H1 (cell line): ENCODE data around the gene SMS. TPM values are rescaled to one million over a fixed set of nuclear protein-coding genes. Genes with fewer than 3 reads are reported as not detected.

Experiments
- BACH1 ChIP-seq: IDR thresholded peaks from 2 replicates; pipeline ENCODE4 v1.6.1; 2012; ENCODE audit warnings: low read length, improper control_type of control experiment
- CEBPB ChIP-seq: IDR thresholded peaks from 2 replicates; pipeline ENCODE4 v1.6.1; 2012; ENCODE audit warnings: low read depth, low read length
- CHD1 ChIP-seq: IDR thresholded peaks from 2 replicates; pipeline ENCODE4 v1.6.1; 2012; ENCODE audit warnings: low read depth, low read length, improper control_type of control experiment
- CHD7 ChIP-seq: fragments of 300-600 bp; sonication (generic); IDR thresholded peaks from 2 replicates; pipeline ENCODE4 v1.7.1; 2012; ENCODE audit warnings: low read length, moderate library complexity, mild to moderate bottlenecking, inconsistent platforms; ENCODE audit not compliant: insufficient replicate concordance
- CTBP2 ChIP-seq: IDR thresholded peaks from 2 replicates; pipeline ENCODE4 v1.7.0; 2011; ENCODE audit warnings: borderline replicate concordance, mild to moderate bottlenecking, moderate library complexity, mixed read lengths, low read length; ENCODE audit not compliant: insufficient read depth, insufficient read length
- EGR1 ChIP-seq: IDR thresholded peaks from 2 replicates; pipeline ENCODE4 v1.6.1; 2011; ENCODE audit warnings: low read depth, low read length, borderline replicate concordance
- EP300 ChIP-seq, 2 experiments: IDR thresholded peaks; 1 replicate in 1 of 2; 2 replicates in 1 of 2; pipeline ENCODE4 v1.6.1; 2011 to 2012; ENCODE audit warnings: low read depth in 2 of 2, low read length in 2 of 2, mild to moderate bottlenecking in 2 of 2, borderline replicate concordance in 1 of 2, inconsistent platforms in 1 of 2, moderate library complexity in 1 of 2
- RNF2 ChIP-seq: fragments of 200-900, 300-1000 bp; sonication (generic); IDR thresholded peaks from 2 replicates; pipeline ENCODE4 v1.7.1; 2016; ENCODE audit warnings: borderline replicate concordance, low read depth, mild to moderate bottlenecking, antibody characterized with exemption, low read length; ENCODE audit not compliant: poor library complexity, severe bottlenecking; ENCODE audit errors: missing control alignments
- TBP ChIP-seq: IDR thresholded peaks from 2 replicates; pipeline ENCODE4 v1.6.1; 2011; ENCODE audit warnings: low read depth, low read length, improper control_type of control experiment
- polyA plus RNA-seq, 7 experiments: library from polyadenylated mRNA; depleted of rRNA in 3 of 7; stranded (reverse) in 5 of 7; unstranded in 2 of 7; fragments of >200 nt in 5 of 7; fragments of 200-250 nt in 2 of 7; gene quantifications; 1 replicate in 5 of 7; 2 replicates in 1 of 7; 4 replicates in 1 of 7; pipeline versions ENCODE4 v1.2.1 to v1.2.3, GENCODE V29; 2011 to 2013; ENCODE audit warnings: missing spikeins in 2 of 7, mixed read lengths in 2 of 7
- total RNA-seq: library from RNA; stranded (reverse); fragmentation: NEBNext Ultra II Directional; extraction: Animal tissue kit (Norgen Biotek cat#: 25700); gene quantifications from 2 replicates; pipeline ENCODE4 v1.2.1, GENCODE V29; 2021

SMS gene
- total and polyA plus RNA-seq, 2 of the 8 experiments (the other 6 are each of a cell fraction or from before 2014, with no cell fraction given): 66.3 to 256 TPM

DNA sequence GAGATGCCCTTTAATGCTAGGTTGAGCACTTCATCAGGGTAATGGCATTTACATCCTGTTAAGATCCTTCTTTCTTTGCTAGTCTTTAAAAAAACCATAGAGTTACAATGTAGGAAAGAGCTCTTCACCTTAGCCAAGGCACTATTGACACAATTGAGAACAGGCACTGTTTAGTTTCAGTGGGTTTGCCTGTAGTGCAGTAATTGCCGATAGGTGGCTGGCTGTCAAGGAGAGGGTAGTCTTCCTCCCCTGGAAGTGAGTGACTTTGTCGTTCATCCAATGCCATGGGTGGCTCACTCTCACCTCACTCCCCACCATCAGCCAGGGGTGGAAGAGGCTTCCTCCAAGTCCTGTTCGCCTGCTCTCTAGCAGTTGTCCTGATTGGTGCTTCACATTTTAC, 34.7 kb downstream of the SMS start (continued):
- TF ChIP-seq CHD7: no peak
- no peak for TF ChIP-seq RNF2
- no peak for TF ChIP-seq BACH1
- TF ChIP-seq CTBP2: no peak
- TF ChIP-seq CEBPB: no peak
- no peak for TF ChIP-seq EP300 (IDR thresholded peaks at IDR 0.05; ENCODE audit: borderline replicate concordance in 1 of 2, low read depth in 2 of 2, low read length in 2 of 2)
- no peak for TF ChIP-seq CHD1
- TF ChIP-seq TBP: no peak
- no peak for TF ChIP-seq EGR1
